Measurements from ENCODE around the gene MTUS2. TPM values are rescaled to one million over a fixed set of nuclear protein-coding genes. Genes with fewer than 3 reads are reported as not detected.

The MTUS2 gene
- total and polyA plus RNA-seq, 10 of the 15 experiments (the other 5 are each of a cell fraction or from before 2014, with no cell fraction given): under 0.01 to 0.05 (median 0.02) TPM; not detected in 6

GRCh38 chr13:29476046-29476445 is 655.9 kb downstream of the MTUS2 start (continued):
- TF ChIP-seq, protein P1, sequence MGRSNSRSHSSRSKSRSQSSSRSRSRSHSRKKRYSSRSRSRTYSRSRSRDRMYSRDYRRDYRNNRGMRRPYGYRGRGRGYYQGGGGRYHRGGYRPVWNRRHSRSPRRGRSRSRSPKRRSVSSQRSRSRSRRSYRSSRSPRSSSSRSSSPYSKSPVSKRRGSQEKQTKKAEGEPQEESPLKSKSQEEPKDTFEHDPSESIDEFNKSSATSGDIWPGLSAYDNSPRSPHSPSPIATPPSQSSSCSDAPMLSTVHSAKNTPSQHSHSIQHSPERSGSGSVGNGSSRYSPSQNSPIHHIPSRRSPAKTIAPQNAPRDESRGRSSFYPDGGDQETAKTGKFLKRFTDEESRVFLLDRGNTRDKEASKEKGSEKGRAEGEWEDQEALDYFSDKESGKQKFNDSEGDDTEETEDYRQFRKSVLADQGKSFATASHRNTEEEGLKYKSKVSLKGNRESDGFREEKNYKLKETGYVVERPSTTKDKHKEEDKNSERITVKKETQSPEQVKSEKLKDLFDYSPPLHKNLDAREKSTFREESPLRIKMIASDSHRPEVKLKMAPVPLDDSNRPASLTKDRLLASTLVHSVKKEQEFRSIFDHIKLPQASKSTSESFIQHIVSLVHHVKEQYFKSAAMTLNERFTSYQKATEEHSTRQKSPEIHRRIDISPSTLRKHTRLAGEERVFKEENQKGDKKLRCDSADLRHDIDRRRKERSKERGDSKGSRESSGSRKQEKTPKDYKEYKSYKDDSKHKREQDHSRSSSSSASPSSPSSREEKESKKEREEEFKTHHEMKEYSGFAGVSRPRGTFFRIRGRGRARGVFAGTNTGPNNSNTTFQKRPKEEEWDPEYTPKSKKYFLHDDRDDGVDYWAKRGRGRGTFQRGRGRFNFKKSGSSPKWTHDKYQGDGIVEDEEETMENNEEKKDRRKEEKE (IDR thresholded peaks at IDR 0.05): no peak

DNA sequence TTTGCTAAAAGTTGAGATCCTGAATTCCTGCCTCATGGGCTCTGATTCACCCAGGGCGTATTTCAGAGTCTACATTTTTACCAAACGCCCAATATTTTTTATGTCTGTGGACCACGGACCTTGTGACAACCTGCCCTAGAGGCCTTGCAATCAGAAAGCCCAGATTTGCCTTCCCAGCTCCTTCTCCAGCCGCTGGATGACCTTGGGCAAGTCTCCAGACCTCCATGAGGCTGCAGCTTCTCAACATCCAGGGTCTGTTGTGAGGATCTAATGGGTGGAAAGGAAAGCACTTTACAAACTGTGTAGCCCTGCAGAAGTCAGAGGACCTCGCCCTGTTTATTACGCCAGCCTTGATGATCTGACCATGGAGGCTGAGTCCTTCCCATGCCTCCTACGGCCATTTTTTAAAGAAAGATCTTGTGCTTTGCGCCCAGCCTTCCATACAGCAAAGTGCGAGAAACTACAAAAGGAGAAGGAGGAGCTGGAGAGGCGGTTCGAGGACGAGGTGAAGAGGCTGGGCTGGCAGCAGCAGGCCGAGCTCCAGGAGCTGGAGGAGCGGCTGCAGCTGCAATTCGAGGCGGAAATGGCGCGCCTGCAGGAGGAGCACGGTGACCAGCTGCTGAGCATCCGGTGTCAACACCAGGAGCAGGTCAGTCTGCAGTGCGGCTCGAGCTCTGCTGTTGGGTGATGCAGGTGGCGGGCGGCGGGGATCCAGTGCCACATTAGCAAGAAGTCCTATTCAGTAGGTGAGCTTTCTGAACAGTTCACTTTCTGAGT is 659.8 kb downstream of the MTUS2 start:
- Histone ChIP-seq H3K27me3 (replicated peaks in 1 of 2; ENCODE audit: control insufficient read depth in 2 of 2, insufficient read depth in 2 of 2, low read length in 1 of 2) (no peaks in the 10 kb centered on the region; a peak in 1 of 4 replicates), H3K9me3 (replicated peaks; ENCODE audit: control insufficient read depth, insufficient read depth, low read length) (no peaks in the 10 kb centered on the region), H4K20me1 (ENCODE audit: control insufficient read depth, insufficient read depth) (no peaks in the 10 kb centered on the region), H3K79me2 (ENCODE audit: control insufficient read depth, insufficient read depth, low read length) (no peaks in the 10 kb centered on the region), H3K27ac (ENCODE audit: control insufficient read depth, insufficient read depth) (no peak overlapping the region), H3K4me1 (ENCODE audit: control insufficient read depth, insufficient read depth, low read length) (no peaks in the 10 kb centered on the region), H3K36me3 (ENCODE audit: control insufficient read depth in 2 of 2, insufficient read depth in 2 of 2, low read length in 1 of 2) (no peaks in the 10 kb centered on the region), H3K4me3 (no peak overlapping the region), H3K4me2 (ENCODE audit: control insufficient read depth, insufficient read depth) (no peak overlapping the region), H3K9ac (ENCODE audit: control insufficient read depth, insufficient read depth, low read length) (no peak overlapping the region), H2AFZ (ENCODE audit: control insufficient read depth, low read depth, low read length) (no peak overlapping the region)
- TF ChIP-seq MEF2B (IDR thresholded peaks at IDR 0.05; ENCODE audit: partially characterized antibody, poor library complexity, severe bottlenecking) (no peak), PAX8 (IDR thresholded peaks at IDR 0.05) (no peak), CHD4 (IDR thresholded peaks at IDR 0.05) (no peak)
- in situ Hi-C loops (cut with MboI) (no loop called here), intact Hi-C loops (cut with micrococcal nuclease; ENCODE audit: unreplicated experiment) (loop anchor here (10.0 kb wide), 1 partner anchor 225 kb away; no protein-coding TSS in a partner anchor)
- DNase-seq (ENCODE audit: low read depth, low spot score) (no peak), ATAC-seq (no peak), FAIRE-seq (no peak)
- RAD21 ChIA-PET (ENCODE audit: unreplicated experiment): no interaction called here
- BruUV-seq (replicated peaks): no TSS peak
- CTCF ChIA-PET: interaction anchor here (1.1 to 1.9 kb wide), 3 partner anchors 9 to 21 kb away, joined by 4 read pairs; no protein-coding TSS in a partner anchor
- SMC1A ChIA-PET (ENCODE audit: uncharacterized antibody, unreplicated experiment): interaction anchor here (0.9 kb wide), 1 partner anchor 103 kb away, joined by 3 read pairs; no protein-coding TSS in a partner anchor
- 55% methylated on average over 23 of the region's 25 CpGs for WGBS (ENCODE audit: insufficient coverage, insufficient replicate concordance, low lambda C conversion rate, missing lambda C conversion rate)
- POLR2A ChIA-PET: no interaction called here
